K562 (cell line): ENCODE results near the gene MATK. TPM values are rescaled to one million over a fixed set of nuclear protein-coding genes. Genes with fewer than 3 reads are reported as not detected.

Experiments
- ATAC-seq: fragments of 200-7000 bp; cut with Tn5 transposase; 3 replicates; pipeline ENCODE4 v1.9.1; 2020; ENCODE audit warnings: moderate library complexity
- BruUV-seq: library from RNA; stranded (reverse); fragments of 400-500 nt; replicated peaks from 2 replicates; lab custom pipeline; 2021; lab: Mats Ljungman, UMichigan
- CTCF ChIA-PET: fragments of 300-600 bp; formaldehyde crosslinking; extraction: SDS; loops from one replicate; lab custom pipeline; 2021; ENCODE audit warnings: low intra/inter-chr PET ratio; lab: Yijun Ruan, JAX
- POLR2A ChIA-PET: fragments of 300-600, 350-650 bp; sonication (Branson Sonifier 250); formaldehyde crosslinking; extraction: SDS; loops from one replicate; lab custom pipeline; 2021; ENCODE audit warnings: antibody characterized with exemption, inconsistent platforms; lab: Yijun Ruan, JAX
- DNase-seq, 4 experiments: peaks; one replicate each; pipeline versions ENCODE4 v3.0.0 to v3.0.0-alpha.2; 2011 to 2018; ENCODE audit warnings: low spot score in 3 of 4, mixed read lengths in 3 of 4; ENCODE audit errors: extremely low read depth in 1 of 4
- FAIRE-seq: peaks from 2 replicates; lab custom pipeline; 2011; peaks lifted over from hg19 to GRCh38; lab: Jason Lieb, UNC
- H2AFZ ChIP-seq: 2 replicates; pipeline ENCODE4 v1.6.0; 2011; ENCODE audit warnings: low read depth, low read length, control low read depth, inconsistent platforms
- H3K27ac ChIP-seq: fragments of 200-600 bp; 3 replicates; pipeline ENCODE4 v1.8.0; 2011; ENCODE audit warnings: low read depth, mild to moderate bottlenecking, control low read depth, inconsistent platforms, low read length, moderate library complexity, mixed read lengths; ENCODE audit errors: extremely low read depth
- H3K27me3 ChIP-seq, 2 experiments: fragments of 300-600 bp in 1 of 2; 2 replicates in 1 of 2; 3 replicates in 1 of 2; pipeline versions ENCODE4 v1.6.0 to v1.8.0; 2011; ENCODE audit warnings: inconsistent platforms in 2 of 2, low read length in 2 of 2, mild to moderate bottlenecking in 1 of 2, mixed read lengths in 1 of 2, moderate library complexity in 1 of 2; ENCODE audit not compliant: control insufficient read depth in 2 of 2, insufficient read depth in 2 of 2
- H3K36me3 ChIP-seq: fragments of 300-600 bp; 3 replicates; pipeline ENCODE4 v1.8.0; 2011; ENCODE audit warnings: mild to moderate bottlenecking, low read length, inconsistent platforms; ENCODE audit not compliant: control insufficient read depth, insufficient read depth
- H3K4me1 ChIP-seq, 2 experiments: fragments of 200-600 bp in 1 of 2; replicated peaks in 1 of 2; 2 replicates in 1 of 2; 3 replicates in 1 of 2; pipeline versions ENCODE4 v1.5.1 to v1.8.0; 2011; ENCODE audit warnings: inconsistent platforms in 2 of 2, low read length in 2 of 2, mild to moderate bottlenecking in 1 of 2, mixed read lengths in 1 of 2, moderate library complexity in 1 of 2; ENCODE audit not compliant: control insufficient read depth in 2 of 2, insufficient read depth in 2 of 2
- H3K4me2 ChIP-seq: 2 replicates; pipeline ENCODE4 v1.6.1; 2011; ENCODE audit warnings: low read length, control low read depth, inconsistent platforms, mixed read lengths; ENCODE audit not compliant: insufficient read depth
- H3K4me3 ChIP-seq: fragments of 200-600 bp; sonication (generic), shearing (Covaris generic); 2 replicates; pipeline ENCODE4 v1.5.1; 2016; ENCODE audit warnings: control low read depth, inconsistent platforms
- H3K79me2 ChIP-seq: fragments of 200-600 bp; 3 replicates; pipeline ENCODE4 v1.8.0; 2011; ENCODE audit warnings: low read length, inconsistent platforms; ENCODE audit not compliant: control insufficient read depth, insufficient read depth
- H3K9ac ChIP-seq, 2 experiments: 2 replicates each; pipeline versions ENCODE4 v1.6.0 to v1.6.1; 2011; ENCODE audit warnings: low read depth in 2 of 2, low read length in 2 of 2, control low read depth in 1 of 2, inconsistent platforms in 1 of 2, mild to moderate bottlenecking in 1 of 2, mixed read lengths in 1 of 2; ENCODE audit not compliant: insufficient read depth in 1 of 2
- H3K9me1 ChIP-seq: one replicate; pipeline ENCODE4 v1.6.0; 2011; ENCODE audit warnings: inconsistent platforms, mild to moderate bottlenecking, low read length, moderate library complexity; ENCODE audit not compliant: control insufficient read depth, insufficient read depth
- H3K9me3 ChIP-seq: replicated peaks from 2 replicates; pipeline ENCODE4 v1.5.1; 2011; ENCODE audit warnings: low read depth, low read length, inconsistent platforms; ENCODE audit not compliant: control insufficient read depth, insufficient read depth
- H4K20me1 ChIP-seq: replicated peaks from 2 replicates; pipeline ENCODE4 v1.6.1; 2011; ENCODE audit warnings: low read length, inconsistent platforms, mixed read lengths; ENCODE audit not compliant: control insufficient read depth, insufficient read depth
- ARID1B ChIP-seq: fragments of 450-650 bp; IDR thresholded peaks from 2 replicates; pipeline ENCODE4 v1.6.1; 2016; ENCODE audit warnings: antibody characterized with exemption, mild to moderate bottlenecking, inconsistent platforms
- ARID2 ChIP-seq: fragments of 450-650 bp; IDR thresholded peaks from 2 replicates; pipeline ENCODE4 v1.6.1; 2017; ENCODE audit warnings: antibody characterized with exemption, mild to moderate bottlenecking
- DNMT1 ChIP-seq: fragments of 450-650 bp; IDR thresholded peaks from 2 replicates; pipeline ENCODE4 v1.6.1; 2016; ENCODE audit warnings: antibody characterized with exemption, mild to moderate bottlenecking
- EGR1 ChIP-seq: fragments of 450-650 bp; conservative IDR thresholded peaks from 2 replicates; pipeline ENCODE4 v1.6.1; 2017; ENCODE audit warnings: mild to moderate bottlenecking
- PCBP1 ChIP-seq: fragments of 200-400 bp; formaldehyde crosslinking; IDR thresholded peaks from 2 replicates; pipeline ENCODE4 v1.6.1; 2018; ENCODE audit warnings: mild to moderate bottlenecking, low read depth, low read length; ENCODE audit not compliant: poor library complexity, severe bottlenecking
- RUNX1 ChIP-seq: sonication (generic); IDR thresholded peaks from 2 replicates; pipeline ENCODE4 v1.6.1; 2016; ENCODE audit warnings: antibody characterized with exemption, low read depth
- ZNF121 ChIP-seq: sonication (generic); formaldehyde crosslinking; conservative IDR thresholded peaks from 2 replicates; pipeline ENCODE4 v1.8.0; 2022; ENCODE audit warnings: missing genetic modification reagents
- WGBS: fragments of 100-300 bp; shearing (Covaris generic); methylation state at CpG from one replicate; pipeline ENCODE4 v1.1.6; 2016; ENCODE audit warnings: low coverage, mixed read lengths; ENCODE audit not compliant: insufficient coverage; ENCODE audit errors: missing lambda C conversion rate; 5-methylcytosine and 5-hydroxymethylcytosine counted together
- in situ Hi-C: fragments of 300-500 bp; cut with MboI; formaldehyde crosslinking; loops from 4 replicates; pipeline ENCODE4 v1.15.0; 2018; ENCODE audit warnings: inconsistent platforms, mixed read lengths
- intact Hi-C: fragments of 100-400 bp; cut with micrococcal nuclease; formaldehyde crosslinking; loops from 2 replicates; pipeline ENCODE4 v1.14.2; 2022
- polyA plus RNA-seq, 8 experiments: library from polyadenylated mRNA; depleted of rRNA in 4 of 8; stranded (reverse) in 5 of 8; unstranded in 3 of 8; fragments of >200 nt; fragmentation: Nextera tagmentation in 2 of 8; fragmentation: Illumina TruSeq in 1 of 8; extraction: Ambion mirVana in 2 of 8; extraction: Trizol in 1 of 8; gene quantifications; 2 replicates each; pipeline versions ENCODE4 v1.2.1 to v1.2.3, GENCODE V29; 2011 to 2014; ENCODE audit warnings: inconsistent platforms in 1 of 8, missing spikeins in 1 of 8
- total RNA-seq, 7 experiments: library from RNA; depleted of rRNA in 6 of 7; stranded (reverse); fragments of >200 nt in 6 of 7; fragmentation: Illumina TruSeq in 2 of 7; extraction: Trizol in 2 of 7; gene quantifications; 2 replicates each; pipeline versions ENCODE4 v1.2.1 to v1.2.3, GENCODE V29; 2011 to 2021; ENCODE audit warnings: low replicate concordance in 1 of 7
- TF ChIP-seq, protein P1 (sequence below): fragments of 250-450 bp; sonication (Bioruptor Pico); IDR thresholded peaks from 2 replicates; pipeline ENCODE4 v1.5.1; 2021; ENCODE audit warnings: mild to moderate bottlenecking
- TF ChIP-seq, protein P2 (sequence below): sonication (generic); formaldehyde crosslinking; IDR thresholded peaks from 2 replicates; pipeline ENCODE4 v1.4.0; 2020; ENCODE audit warnings: mild to moderate bottlenecking, missing genetic modification reagents

The MATK gene
- total and polyA plus RNA-seq, 9 of the 15 experiments (the other 6 are each of a cell fraction or from before 2014, with no cell fraction given) = 0.08 to 41.5 (median 21.4) TPM

DNA sequence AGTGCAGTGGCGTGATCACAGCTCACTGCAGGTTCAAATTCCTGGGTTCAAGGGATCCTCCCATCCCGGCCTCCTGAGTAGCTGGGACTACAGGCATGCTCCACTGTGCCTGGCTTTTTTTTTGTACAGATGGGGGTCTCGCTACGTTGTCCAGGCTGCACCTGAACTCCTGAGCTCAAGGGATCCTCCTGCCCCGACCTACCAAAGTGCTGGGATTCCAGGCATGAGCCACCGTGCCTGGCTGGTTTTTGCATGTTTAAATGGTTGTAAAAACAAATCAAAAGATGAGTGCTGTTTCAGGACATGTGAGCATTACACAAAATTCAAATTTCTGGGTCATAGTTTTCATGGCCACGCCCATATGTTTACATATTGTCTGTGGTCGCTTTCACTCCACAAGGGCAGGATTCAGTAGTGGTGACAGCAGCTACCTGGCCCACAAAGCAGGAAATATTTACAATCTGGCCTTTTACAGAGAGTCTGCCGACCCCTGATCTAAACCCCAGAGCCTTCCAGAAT lies 5.3 kb downstream of the MATK start:
- peak; percentile 88 for TF ChIP-seq ZNF121 (CRISPR knock-in tag)
- TF ChIP-seq RUNX1 = no peak
- Histone ChIP-seq H3K27ac (no peak overlapping the region), H3K9ac (no peak overlapping the region), H3K79me2 (peaks cover 17% of the 10 kb centered on the region), H3K9me3 (peaks cover 20% of the 10 kb centered on the region), H3K4me2 (no peak overlapping the region), H3K4me1 (peaks cover 0 to 39% of the 10 kb centered on the region in 2 experiments; a peak in 2 of 5 replicates), H4K20me1 (no peaks in the 10 kb centered on the region), H3K9me1 (no peaks in the 10 kb centered on the region), H3K4me3 (no peak overlapping the region), H3K27me3 (no peaks in the 10 kb centered on the region), H2AFZ (no peak overlapping the region), H3K36me3 (peaks cover 28% of the 10 kb centered on the region; the same call in 2 of the 3 replicates)
- 70% methylated on average over 9 of the region's 9 CpGs for WGBS
- ChIA-PET POLR2A (no interaction called here), CTCF (no interaction called here)
- ATAC-seq (no peak), DNase-seq (no peak), FAIRE-seq (peak; percentile 65)
- in situ Hi-C loops = no loop called here
- intact Hi-C loops = loop anchor here (10.0 kb wide), 1 partner anchor 64 kb away; no protein-coding TSS in a partner anchor
- no TSS peak for BruUV-seq

DNA sequence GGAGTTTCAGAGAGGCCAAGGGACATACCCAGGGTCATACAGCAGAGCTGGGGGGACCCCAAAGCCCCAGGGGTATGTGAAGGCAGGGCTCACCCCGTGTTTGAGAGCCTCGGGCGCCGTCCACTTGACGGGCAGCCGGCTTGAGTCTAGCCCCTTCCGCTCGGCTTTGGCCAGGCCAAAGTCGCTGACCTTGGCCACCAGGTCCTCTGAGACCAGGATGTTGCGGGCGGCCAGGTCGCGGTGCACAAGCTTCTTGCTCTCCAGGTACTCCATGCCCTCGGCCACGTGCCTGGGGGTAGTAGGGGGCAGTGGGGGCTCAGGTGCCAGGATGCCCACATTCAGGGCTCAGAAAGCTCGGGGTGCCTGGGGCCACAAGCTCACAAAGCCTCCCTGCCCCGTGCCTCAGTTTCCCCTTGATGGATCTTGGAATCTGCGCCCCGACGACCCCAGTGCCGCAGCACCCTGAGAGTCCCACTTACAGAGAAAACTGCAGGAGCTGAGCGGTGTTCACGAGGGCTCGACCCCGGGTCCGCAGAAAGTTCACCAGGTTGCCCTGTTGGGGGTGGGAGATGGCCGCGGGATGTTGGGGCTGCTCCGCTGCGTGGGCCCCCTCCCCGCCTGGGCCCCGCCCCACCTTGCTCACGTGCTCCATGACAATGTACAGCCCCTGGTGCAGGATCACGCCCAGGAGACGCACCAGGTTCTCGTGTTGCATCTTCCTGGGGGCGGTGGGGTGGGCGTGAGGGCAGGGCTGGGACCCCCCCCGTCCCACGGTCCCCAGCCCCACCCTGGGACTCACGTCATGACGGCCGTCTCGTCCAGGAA lies 7.1 kb downstream of the MATK start:
- ChIA-PET POLR2A (interaction anchor here (0.5 to 1.6 kb wide), 6 partner anchors 10 to 1192 kb away, joined by 3 to 7 read pairs (median 3); partner anchors contain the start of gene EEF2), CTCF (no interaction called here)
- in situ Hi-C loops = no loop called here
- intact Hi-C loops = no loop called here
- H3K4me1 ChIP-seq = peaks cover 0 to 36% of the 10 kb centered on the region in 2 experiments; a peak in 3 of 5 replicates
- peaks cover 20% of the 10 kb centered on the region; the same call in 2 of the 3 replicates for H3K36me3 ChIP-seq
- no peaks in the 10 kb centered on the region for H3K9me1 ChIP-seq
- WGBS = 53% methylated on average over 31 of the region's 44 CpGs
- H3K9ac ChIP-seq = no peak overlapping the region
- peaks cover 20% of the 10 kb centered on the region for H3K9me3 ChIP-seq
- no peak overlapping the region for H3K4me3 ChIP-seq
- peak in 3 of 4 experiments; percentile 40 to 62 (median 54) for DNase-seq
- no TSS peak for BruUV-seq
- no peaks in the 10 kb centered on the region for H3K79me2 ChIP-seq
- H4K20me1 ChIP-seq = no peaks in the 10 kb centered on the region
- no peak overlapping the region for H3K4me2 ChIP-seq
- no peak overlapping the region for H3K27ac ChIP-seq
- ATAC-seq = peak; percentile 55
- FAIRE-seq = no peak
- H3K27me3 ChIP-seq = no peaks in the 10 kb centered on the region
- no peak overlapping the region for H2AFZ ChIP-seq
- TF ChIP-seq, protein P1, sequence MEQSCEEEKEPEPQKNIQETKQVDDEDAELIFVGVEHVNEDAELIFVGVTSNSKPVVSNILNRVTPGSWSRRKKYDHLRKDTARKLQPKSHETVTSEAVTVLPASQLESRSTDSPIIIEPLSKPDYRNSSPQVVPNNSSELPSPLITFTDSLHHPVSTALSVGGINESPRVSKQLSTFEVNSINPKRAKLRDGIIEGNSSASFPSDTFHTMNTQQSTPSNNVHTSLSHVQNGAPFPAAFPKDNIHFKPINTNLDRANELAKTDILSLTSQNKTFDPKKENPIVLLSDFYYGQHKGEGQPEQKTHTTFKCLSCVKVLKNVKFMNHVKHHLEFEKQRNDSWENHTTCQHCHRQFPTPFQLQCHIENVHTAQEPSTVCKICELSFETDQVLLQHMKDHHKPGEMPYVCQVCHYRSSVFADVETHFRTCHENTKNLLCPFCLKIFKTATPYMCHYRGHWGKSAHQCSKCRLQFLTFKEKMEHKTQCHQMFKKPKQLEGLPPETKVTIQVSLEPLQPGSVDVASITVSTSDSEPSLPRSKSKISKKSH (CRISPR knock-in tag) = no peak
- TF ChIP-seq PCBP1 = peak; percentile 32
- TF ChIP-seq, protein P2, sequence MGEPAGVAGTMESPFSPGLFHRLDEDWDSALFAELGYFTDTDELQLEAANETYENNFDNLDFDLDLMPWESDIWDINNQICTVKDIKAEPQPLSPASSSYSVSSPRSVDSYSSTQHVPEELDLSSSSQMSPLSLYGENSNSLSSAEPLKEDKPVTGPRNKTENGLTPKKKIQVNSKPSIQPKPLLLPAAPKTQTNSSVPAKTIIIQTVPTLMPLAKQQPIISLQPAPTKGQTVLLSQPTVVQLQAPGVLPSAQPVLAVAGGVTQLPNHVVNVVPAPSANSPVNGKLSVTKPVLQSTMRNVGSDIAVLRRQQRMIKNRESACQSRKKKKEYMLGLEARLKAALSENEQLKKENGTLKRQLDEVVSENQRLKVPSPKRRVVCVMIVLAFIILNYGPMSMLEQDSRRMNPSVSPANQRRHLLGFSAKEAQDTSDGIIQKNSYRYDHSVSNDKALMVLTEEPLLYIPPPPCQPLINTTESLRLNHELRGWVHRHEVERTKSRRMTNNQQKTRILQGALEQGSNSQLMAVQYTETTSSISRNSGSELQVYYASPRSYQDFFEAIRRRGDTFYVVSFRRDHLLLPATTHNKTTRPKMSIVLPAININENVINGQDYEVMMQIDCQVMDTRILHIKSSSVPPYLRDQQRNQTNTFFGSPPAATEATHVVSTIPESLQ (CRISPR knock-in tag) = no peak
- TF ChIP-seq DNMT1 = no peak
- TF ChIP-seq ARID2 = no peak
- TF ChIP-seq EGR1 = peak; percentile 52
- TF ChIP-seq ARID1B = no peak
